GM23338 (cell line): ENCODE measurements around the gene FREM3.

ENCODE experiments used
- CREB1 ChIP-seq: fragments of 250-450 bp; sonication (Bioruptor Pico); IDR thresholded peaks from 2 replicates; pipeline ENCODE4 v1.5.0; 2020; ENCODE audit warnings: low read depth, mild to moderate bottlenecking, moderate library complexity
- EZH2 ChIP-seq: fragments of 200-600 bp; sonication (generic); IDR thresholded peaks from one replicate; pipeline ENCODE4 v1.8.0; 2017; ENCODE audit warnings: antibody characterized with exemption, mild to moderate bottlenecking, low read depth; ENCODE audit not compliant: unreplicated experiment
- POLR2AphosphoS5 ChIP-seq: IDR thresholded peaks from 2 replicates; pipeline ENCODE4 v1.6.1; 2016; ENCODE audit warnings: antibody characterized with exemption, low read depth
- ZNF114 ChIP-seq: fragments of 250-450 bp; sonication (Bioruptor Pico); IDR thresholded peaks from 2 replicates; pipeline ENCODE4 v1.5.0; 2020; ENCODE audit warnings: mild to moderate bottlenecking, moderate library complexity
- TF ChIP-seq, protein P1 (sequence below), 2 experiments: fragments of 200-600 bp in 1 of 2; sonication (generic) in 1 of 2; conservative IDR thresholded peaks; 2 replicates each; pipeline versions ENCODE4 v1.5.1 to v1.6.1; 2016 to 2017; ENCODE audit warnings: antibody characterized with exemption in 2 of 2, low read depth in 2 of 2, mild to moderate bottlenecking in 2 of 2, moderate library complexity in 1 of 2
- TF ChIP-seq, protein P2 (sequence below): IDR thresholded peaks from one replicate; pipeline ENCODE4 v1.6.1; 2018; ENCODE audit warnings: antibody characterized with exemption; ENCODE audit not compliant: unreplicated experiment

DNA sequence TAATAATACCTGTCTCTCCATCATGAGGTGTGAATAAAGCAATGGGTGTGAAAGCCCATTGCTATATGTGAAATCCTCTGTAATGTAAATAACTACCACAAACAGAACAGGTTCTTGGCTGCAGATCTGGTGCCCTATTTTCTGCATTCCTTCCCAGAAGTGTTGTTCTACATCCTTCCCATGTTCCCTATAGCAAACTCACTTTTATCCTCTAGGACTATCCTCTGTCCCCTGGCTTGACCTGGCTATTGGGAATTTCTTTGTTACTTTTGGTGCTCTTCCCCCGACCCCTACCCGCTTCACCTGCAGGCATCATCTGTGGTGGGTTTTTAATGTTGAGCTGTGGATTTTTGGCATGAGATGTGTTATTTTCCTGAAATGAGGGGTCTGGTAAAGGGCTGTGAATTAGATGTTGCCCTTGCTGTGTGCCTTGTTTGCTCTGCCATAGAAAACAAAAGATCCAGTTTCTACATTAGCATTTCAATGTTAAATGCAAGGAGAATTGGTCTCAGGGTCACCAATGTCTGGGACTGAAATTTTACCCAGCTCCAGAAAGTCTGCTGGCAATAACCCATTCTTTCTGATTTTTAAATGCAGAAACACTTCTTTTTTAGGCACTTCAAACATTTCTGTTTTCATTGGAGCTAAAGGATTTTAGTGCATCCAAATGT is 13.6 kb upstream of the FREM3 start:
- TF ChIP-seq ZNF114 (CRISPR knock-in tag), result no peak
- no peak for TF ChIP-seq CREB1
- TF ChIP-seq, protein P1, sequence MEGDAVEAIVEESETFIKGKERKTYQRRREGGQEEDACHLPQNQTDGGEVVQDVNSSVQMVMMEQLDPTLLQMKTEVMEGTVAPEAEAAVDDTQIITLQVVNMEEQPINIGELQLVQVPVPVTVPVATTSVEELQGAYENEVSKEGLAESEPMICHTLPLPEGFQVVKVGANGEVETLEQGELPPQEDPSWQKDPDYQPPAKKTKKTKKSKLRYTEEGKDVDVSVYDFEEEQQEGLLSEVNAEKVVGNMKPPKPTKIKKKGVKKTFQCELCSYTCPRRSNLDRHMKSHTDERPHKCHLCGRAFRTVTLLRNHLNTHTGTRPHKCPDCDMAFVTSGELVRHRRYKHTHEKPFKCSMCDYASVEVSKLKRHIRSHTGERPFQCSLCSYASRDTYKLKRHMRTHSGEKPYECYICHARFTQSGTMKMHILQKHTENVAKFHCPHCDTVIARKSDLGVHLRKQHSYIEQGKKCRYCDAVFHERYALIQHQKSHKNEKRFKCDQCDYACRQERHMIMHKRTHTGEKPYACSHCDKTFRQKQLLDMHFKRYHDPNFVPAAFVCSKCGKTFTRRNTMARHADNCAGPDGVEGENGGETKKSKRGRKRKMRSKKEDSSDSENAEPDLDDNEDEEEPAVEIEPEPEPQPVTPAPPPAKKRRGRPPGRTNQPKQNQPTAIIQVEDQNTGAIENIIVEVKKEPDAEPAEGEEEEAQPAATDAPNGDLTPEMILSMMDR (conservative IDR thresholded peaks at IDR 0.05; ENCODE audit: low read depth in 2 of 2), result no peak
- TF ChIP-seq, protein P2, sequence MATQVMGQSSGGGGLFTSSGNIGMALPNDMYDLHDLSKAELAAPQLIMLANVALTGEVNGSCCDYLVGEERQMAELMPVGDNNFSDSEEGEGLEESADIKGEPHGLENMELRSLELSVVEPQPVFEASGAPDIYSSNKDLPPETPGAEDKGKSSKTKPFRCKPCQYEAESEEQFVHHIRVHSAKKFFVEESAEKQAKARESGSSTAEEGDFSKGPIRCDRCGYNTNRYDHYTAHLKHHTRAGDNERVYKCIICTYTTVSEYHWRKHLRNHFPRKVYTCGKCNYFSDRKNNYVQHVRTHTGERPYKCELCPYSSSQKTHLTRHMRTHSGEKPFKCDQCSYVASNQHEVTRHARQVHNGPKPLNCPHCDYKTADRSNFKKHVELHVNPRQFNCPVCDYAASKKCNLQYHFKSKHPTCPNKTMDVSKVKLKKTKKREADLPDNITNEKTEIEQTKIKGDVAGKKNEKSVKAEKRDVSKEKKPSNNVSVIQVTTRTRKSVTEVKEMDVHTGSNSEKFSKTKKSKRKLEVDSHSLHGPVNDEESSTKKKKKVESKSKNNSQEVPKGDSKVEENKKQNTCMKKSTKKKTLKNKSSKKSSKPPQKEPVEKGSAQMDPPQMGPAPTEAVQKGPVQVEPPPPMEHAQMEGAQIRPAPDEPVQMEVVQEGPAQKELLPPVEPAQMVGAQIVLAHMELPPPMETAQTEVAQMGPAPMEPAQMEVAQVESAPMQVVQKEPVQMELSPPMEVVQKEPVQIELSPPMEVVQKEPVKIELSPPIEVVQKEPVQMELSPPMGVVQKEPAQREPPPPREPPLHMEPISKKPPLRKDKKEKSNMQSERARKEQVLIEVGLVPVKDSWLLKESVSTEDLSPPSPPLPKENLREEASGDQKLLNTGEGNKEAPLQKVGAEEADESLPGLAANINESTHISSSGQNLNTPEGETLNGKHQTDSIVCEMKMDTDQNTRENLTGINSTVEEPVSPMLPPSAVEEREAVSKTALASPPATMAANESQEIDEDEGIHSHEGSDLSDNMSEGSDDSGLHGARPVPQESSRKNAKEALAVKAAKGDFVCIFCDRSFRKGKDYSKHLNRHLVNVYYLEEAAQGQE, result no peak
- TF ChIP-seq EZH2, result no peak
- TF ChIP-seq POLR2AphosphoS5, result no peak
